Mesenchymal stem cell (in vitro differentiated cells and primary cell): ENCODE results near the gene AFF2.

Source experiments
- DNase-seq: peaks from one replicate; pipeline ENCODE4 v3.0.0-alpha.2; 2013
- H2AFZ ChIP-seq: one replicate; pipeline ENCODE4 v1.6.1; 2013; ENCODE audit warnings: low read depth, mild to moderate bottlenecking, control low read depth, inconsistent platforms, low read length, moderate library complexity
- H2AK5ac ChIP-seq: 2 replicates; pipeline ENCODE4 v1.6.1; 2013; ENCODE audit warnings: low read length, moderate library complexity, mild to moderate bottlenecking, inconsistent platforms; ENCODE audit not compliant: severe bottlenecking
- H2BK120ac ChIP-seq: one replicate; pipeline ENCODE4 v1.6.1; 2013; ENCODE audit warnings: low read depth, mild to moderate bottlenecking, inconsistent platforms, low read length, moderate library complexity
- H2BK12ac ChIP-seq, 2 experiments: one replicate each; pipeline ENCODE4 v1.6.1; 2013; ENCODE audit warnings: inconsistent platforms in 2 of 2, low read length in 2 of 2, mild to moderate bottlenecking in 2 of 2, moderate library complexity in 2 of 2, control low read depth in 1 of 2
- H2BK15ac ChIP-seq: one replicate; pipeline ENCODE4 v1.6.1; 2013; ENCODE audit warnings: mild to moderate bottlenecking, low read depth, inconsistent platforms; ENCODE audit not compliant: poor library complexity, severe bottlenecking
- H2BK5ac ChIP-seq: 2 replicates; pipeline ENCODE4 v1.6.1; 2013; ENCODE audit warnings: low read depth, mild to moderate bottlenecking, low read length, control low read depth, inconsistent platforms; ENCODE audit not compliant: poor library complexity, severe bottlenecking
- H3K14ac ChIP-seq, 2 experiments: one replicate each; pipeline ENCODE4 v1.6.1; 2013; ENCODE audit warnings: inconsistent platforms in 2 of 2, low read length in 2 of 2, control low read depth in 1 of 2, mild to moderate bottlenecking in 1 of 2, moderate library complexity in 1 of 2
- H3K18ac ChIP-seq, 2 experiments: one replicate each; pipeline ENCODE4 v1.6.1; 2013; ENCODE audit warnings: inconsistent platforms in 2 of 2, low read length in 2 of 2, control low read depth in 1 of 2, low read depth in 1 of 2, mild to moderate bottlenecking in 1 of 2
- H3K23ac ChIP-seq, 2 experiments: one replicate each; pipeline ENCODE4 v1.6.1; 2013; ENCODE audit warnings: inconsistent platforms in 2 of 2, low read length in 2 of 2, mild to moderate bottlenecking in 2 of 2, moderate library complexity in 2 of 2, control low read depth in 1 of 2
- H3K27ac ChIP-seq: 2 replicates; pipeline ENCODE4 v1.5.1; 2013; ENCODE audit warnings: mild to moderate bottlenecking, moderate library complexity, low read length, control low read depth, inconsistent platforms; ENCODE audit not compliant: poor library complexity, severe bottlenecking
- H3K27me3 ChIP-seq, 2 experiments: 2 replicates each; pipeline versions ENCODE4 v1.6.1 to v1.7.0; 2013; ENCODE audit warnings: low read length in 2 of 2, mild to moderate bottlenecking in 2 of 2, moderate library complexity in 2 of 2, control low read depth in 1 of 2, inconsistent platforms in 1 of 2; ENCODE audit not compliant: control insufficient read depth in 1 of 2, insufficient read depth in 1 of 2
- H3K36me3 ChIP-seq, 2 experiments: 2 replicates each; pipeline versions ENCODE4 v1.6.1 to v1.7.0; 2013; ENCODE audit warnings: low read length in 2 of 2, control low read depth in 1 of 2, inconsistent platforms in 1 of 2, low read depth in 1 of 2, mild to moderate bottlenecking in 1 of 2; ENCODE audit not compliant: insufficient read depth in 2 of 2, control insufficient read depth in 1 of 2
- H3K4ac ChIP-seq, 2 experiments: one replicate each; pipeline ENCODE4 v1.6.1; 2013; ENCODE audit warnings: inconsistent platforms in 2 of 2, low read length in 2 of 2, mild to moderate bottlenecking in 2 of 2, moderate library complexity in 2 of 2, control low read depth in 1 of 2, low read depth in 1 of 2
- H3K4me1 ChIP-seq: 2 replicates; pipeline ENCODE4 v1.6.1; 2013; ENCODE audit warnings: low read depth, low read length, control low read depth; ENCODE audit not compliant: control insufficient read depth, insufficient read depth
- H3K4me2 ChIP-seq: 2 replicates; pipeline ENCODE4 v1.6.1; 2013; ENCODE audit warnings: low read length, mild to moderate bottlenecking, inconsistent platforms; ENCODE audit not compliant: poor library complexity, severe bottlenecking
- H3K4me3 ChIP-seq, 2 experiments: 2 replicates each; pipeline versions ENCODE4 v1.5.1 to v1.7.0; 2013; ENCODE audit warnings: low read length in 2 of 2, mild to moderate bottlenecking in 2 of 2, control low read depth in 1 of 2, low read depth in 1 of 2; ENCODE audit not compliant: insufficient read depth in 1 of 2
- H3K79me1 ChIP-seq: replicated peaks from 2 replicates; pipeline ENCODE4 v1.6.1; 2013; ENCODE audit warnings: mild to moderate bottlenecking, control low read depth, low read length, inconsistent platforms; ENCODE audit not compliant: poor library complexity, severe bottlenecking
- H3K9ac ChIP-seq: 2 replicates; pipeline ENCODE4 v1.7.0; 2013; ENCODE audit warnings: mild to moderate bottlenecking, low read length, moderate library complexity
- H3K9me3 ChIP-seq: 2 replicates; pipeline ENCODE4 v1.7.0; 2013; ENCODE audit warnings: mild to moderate bottlenecking, low read length; ENCODE audit not compliant: control insufficient read depth
- H4K8ac ChIP-seq: one replicate; pipeline ENCODE4 v1.6.1; 2013; ENCODE audit warnings: inconsistent platforms, mild to moderate bottlenecking, low read length, moderate library complexity
- H4K91ac ChIP-seq: one replicate; pipeline ENCODE4 v1.6.1; 2013; ENCODE audit warnings: mild to moderate bottlenecking, low read length, inconsistent platforms
- WGBS: methylation state at CpG from one replicate; pipeline ENCODE4 v1.1.7; 2013; ENCODE audit warnings: mixed read lengths; 5-methylcytosine and 5-hydroxymethylcytosine counted together

AFF2 gene

DNA sequence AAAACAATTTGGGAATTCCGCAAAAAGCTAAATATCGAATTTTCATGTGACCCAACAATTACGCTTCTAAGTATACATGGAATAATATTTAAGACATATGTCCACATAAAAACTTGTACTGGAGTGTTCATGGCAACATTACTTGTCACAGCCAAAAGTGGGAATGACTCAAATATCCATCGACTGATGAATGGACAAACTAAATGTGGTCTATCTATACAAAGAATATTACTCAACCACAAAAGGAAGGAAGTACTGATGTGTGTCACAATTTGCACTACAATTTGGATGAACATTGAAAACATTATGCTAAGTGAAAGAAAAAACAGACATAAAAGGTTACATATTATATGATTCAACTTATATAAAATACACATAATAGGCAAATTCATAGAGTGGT, 71.9 kb downstream of the AFF2 start:
- Histone ChIP-seq H3K36me3 (no peaks in the 10 kb centered on the region), H2AFZ (no peak overlapping the region), H2AK5ac (no peak overlapping the region), H2BK15ac (no peak overlapping the region), H3K9ac (no peak overlapping the region), H3K9me3 (peaks cover 3% of the 10 kb centered on the region), H3K14ac (no peak overlapping the region), H2BK12ac (no peak overlapping the region), H3K79me1 (no peaks in the 10 kb centered on the region), H3K23ac (no peak overlapping the region), H3K4me1 (no peaks in the 10 kb centered on the region), H2BK120ac (no peak overlapping the region), H4K91ac (no peak overlapping the region), H3K4me3 (no peak overlapping the region), H3K4ac (no peak overlapping the region), H3K4me2 (no peak overlapping the region), H2BK5ac (no peak overlapping the region), H3K27ac (no peak overlapping the region), H4K8ac (no peak overlapping the region), H3K27me3 (no peaks in the 10 kb centered on the region), H3K18ac (no peak overlapping the region)
- DNase-seq, result no peak
- WGBS, result no CpG with 5 or more reads among the region's 4 CpGs

DNA sequence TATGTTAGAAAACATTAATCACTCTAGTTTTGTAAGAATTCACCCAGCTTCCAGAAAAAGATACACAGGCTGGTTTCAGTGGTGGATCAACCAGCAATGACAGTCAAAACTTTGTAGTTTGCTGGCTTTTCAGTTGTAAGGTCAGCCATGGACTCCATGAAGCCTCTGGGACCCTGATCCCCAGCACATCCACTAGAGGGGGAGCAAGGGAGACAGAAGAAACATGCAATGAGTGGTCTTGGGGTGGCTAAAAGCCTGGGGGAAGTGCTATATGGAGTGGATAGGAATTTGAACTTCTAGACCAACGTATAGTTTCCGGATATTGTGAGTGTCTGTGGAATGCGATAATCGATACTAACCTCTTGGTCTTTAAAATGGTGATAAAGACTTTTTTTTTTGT, 72.7 kb downstream of the AFF2 start:
- Histone ChIP-seq H3K4ac (no peak overlapping the region), H4K91ac (no peak overlapping the region), H2BK12ac (no peak overlapping the region), H2BK15ac (no peak overlapping the region), H2BK5ac (no peak overlapping the region), H2AK5ac (no peak overlapping the region), H3K4me3 (no peak overlapping the region), H3K4me1 (no peaks in the 10 kb centered on the region), H3K27ac (no peak overlapping the region), H3K27me3 (no peaks in the 10 kb centered on the region), H3K9ac (no peak overlapping the region), H3K23ac (no peak overlapping the region), H3K14ac (no peak overlapping the region), H3K36me3 (no peaks in the 10 kb centered on the region), H3K9me3 (peaks cover 3% of the 10 kb centered on the region), H2AFZ (no peak overlapping the region), H3K4me2 (no peak overlapping the region), H4K8ac (no peak overlapping the region), H3K18ac (no peak overlapping the region), H2BK120ac (no peak overlapping the region), H3K79me1 (no peaks in the 10 kb centered on the region)
- no peak for DNase-seq
- WGBS, result 60% methylated on average over 1 of the region's 4 CpGs

DNA sequence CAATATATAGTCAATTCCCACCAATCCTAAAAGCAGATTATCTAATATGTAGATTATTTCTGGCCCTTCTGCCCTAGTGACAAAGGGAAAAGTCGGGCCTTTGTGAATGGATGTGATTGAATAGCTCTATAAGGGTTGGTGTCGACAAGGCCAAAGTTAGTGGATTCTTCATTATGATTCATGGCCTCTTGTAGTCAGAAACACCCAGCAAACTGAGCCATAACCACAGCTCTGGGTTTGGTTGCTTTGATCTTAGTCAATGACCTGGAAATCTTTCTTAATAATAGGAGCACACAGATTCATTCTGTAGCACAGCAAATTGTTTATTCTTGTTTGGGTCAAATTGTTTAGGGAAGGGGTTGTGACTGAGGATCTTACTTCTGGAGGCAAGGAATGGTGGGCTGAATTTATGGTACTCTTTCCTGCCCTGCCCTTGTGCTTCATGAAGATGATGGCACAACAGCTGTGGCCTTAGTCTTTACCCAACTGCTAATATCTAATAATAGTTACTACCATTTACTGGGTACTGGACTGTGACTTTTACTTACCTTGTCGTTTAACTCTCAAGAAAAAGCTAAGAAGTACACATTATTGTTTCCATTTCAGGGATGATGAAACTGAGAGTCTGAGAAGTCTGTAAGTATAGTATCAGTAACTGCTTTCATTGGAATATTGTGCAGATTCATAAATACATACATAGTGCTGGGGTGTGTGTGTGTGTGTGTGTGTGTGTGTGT, 74.0 kb downstream of the AFF2 start:
- Histone ChIP-seq H2BK120ac (no peak overlapping the region), H2AFZ (no peak overlapping the region), H3K4me2 (no peak overlapping the region), H4K8ac (no peak overlapping the region), H3K9ac (no peak overlapping the region), H3K23ac (no peak overlapping the region), H3K36me3 (no peaks in the 10 kb centered on the region), H2BK12ac (no peak overlapping the region), H3K18ac (no peak overlapping the region), H3K4me1 (no peaks in the 10 kb centered on the region), H3K4me3 (no peak overlapping the region), H3K4ac (no peak overlapping the region), H4K91ac (no peak overlapping the region), H3K14ac (no peak overlapping the region), H2BK15ac (no peak overlapping the region), H3K79me1 (no peaks in the 10 kb centered on the region), H2AK5ac (no peak overlapping the region), H2BK5ac (no peak overlapping the region), H3K9me3 (peaks cover 3% of the 10 kb centered on the region), H3K27me3 (no peaks in the 10 kb centered on the region), H3K27ac (no peak overlapping the region)
- 13% methylated on average over 1 of the region's 3 CpGs for WGBS
- DNase-seq, result no peak

DNA sequence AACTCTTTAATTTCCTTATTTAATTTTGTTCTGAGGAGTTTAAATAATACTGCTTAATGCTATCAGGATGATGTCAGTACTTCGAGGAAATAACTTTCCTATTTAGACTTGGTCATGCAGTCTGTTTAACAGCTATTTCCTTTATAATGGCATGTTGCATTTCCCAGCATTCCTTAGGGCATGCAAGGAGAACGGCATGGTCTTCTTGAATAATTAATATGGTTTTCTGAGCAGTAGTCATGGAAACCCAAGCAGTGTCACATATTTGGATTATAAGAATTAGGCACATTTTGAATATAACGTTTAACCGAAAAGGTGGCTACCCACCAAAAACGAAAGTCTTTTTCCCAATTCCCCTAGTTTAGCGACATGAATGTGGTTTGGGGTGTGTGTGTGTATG, 76.0 kb downstream of the AFF2 start:
- no peak overlapping the region for H2BK5ac ChIP-seq
- no peak overlapping the region for H2AFZ ChIP-seq
- H3K14ac ChIP-seq, result no peak overlapping the region
- H3K79me1 ChIP-seq, result no peaks in the 10 kb centered on the region
- DNase-seq, result no peak
- 64% methylated on average over 1 of the region's 6 CpGs for WGBS
- H3K27ac ChIP-seq, result no peak overlapping the region
- H2BK15ac ChIP-seq, result no peak overlapping the region
- H3K23ac ChIP-seq, result no peak overlapping the region
- H3K27me3 ChIP-seq, result no peaks in the 10 kb centered on the region
- no peak overlapping the region for H2BK12ac ChIP-seq
- H3K9ac ChIP-seq, result no peak overlapping the region
- H2AK5ac ChIP-seq, result no peak overlapping the region
- H3K18ac ChIP-seq, result no peak overlapping the region
- H3K4ac ChIP-seq, result no peak overlapping the region
- no peak overlapping the region for H3K4me2 ChIP-seq
- H3K4me1 ChIP-seq, result no peaks in the 10 kb centered on the region
- H3K4me3 ChIP-seq, result no peak overlapping the region
- H3K36me3 ChIP-seq, result no peaks in the 10 kb centered on the region
- H2BK120ac ChIP-seq, result no peak overlapping the region
- H4K8ac ChIP-seq, result no peak overlapping the region
- H4K91ac ChIP-seq, result no peak overlapping the region
- no peaks in the 10 kb centered on the region for H3K9me3 ChIP-seq
